ENCODE results near the gene CCIN.

CCIN gene

DNA sequence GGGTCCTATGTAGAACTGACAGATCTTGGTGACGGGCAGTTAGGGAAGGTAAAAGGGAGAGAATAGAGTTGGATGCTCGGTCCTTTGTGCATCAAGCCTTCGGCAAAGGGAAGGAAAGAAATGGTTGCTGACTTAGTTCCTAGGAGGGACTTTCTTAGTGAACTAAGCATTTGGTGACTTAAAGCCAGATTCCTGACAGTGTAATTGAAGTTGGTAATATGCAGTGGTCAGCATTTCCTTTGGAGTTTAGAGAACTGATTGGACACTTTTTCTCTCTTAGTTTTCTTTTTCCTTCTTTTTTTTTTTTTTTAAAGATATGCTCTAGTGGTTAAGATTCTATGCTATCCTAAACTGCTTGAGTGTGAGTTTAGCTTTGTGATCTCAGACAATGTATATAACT is 23.8 kb downstream of the CCIN start:
- no peak for DNase-seq

DNA sequence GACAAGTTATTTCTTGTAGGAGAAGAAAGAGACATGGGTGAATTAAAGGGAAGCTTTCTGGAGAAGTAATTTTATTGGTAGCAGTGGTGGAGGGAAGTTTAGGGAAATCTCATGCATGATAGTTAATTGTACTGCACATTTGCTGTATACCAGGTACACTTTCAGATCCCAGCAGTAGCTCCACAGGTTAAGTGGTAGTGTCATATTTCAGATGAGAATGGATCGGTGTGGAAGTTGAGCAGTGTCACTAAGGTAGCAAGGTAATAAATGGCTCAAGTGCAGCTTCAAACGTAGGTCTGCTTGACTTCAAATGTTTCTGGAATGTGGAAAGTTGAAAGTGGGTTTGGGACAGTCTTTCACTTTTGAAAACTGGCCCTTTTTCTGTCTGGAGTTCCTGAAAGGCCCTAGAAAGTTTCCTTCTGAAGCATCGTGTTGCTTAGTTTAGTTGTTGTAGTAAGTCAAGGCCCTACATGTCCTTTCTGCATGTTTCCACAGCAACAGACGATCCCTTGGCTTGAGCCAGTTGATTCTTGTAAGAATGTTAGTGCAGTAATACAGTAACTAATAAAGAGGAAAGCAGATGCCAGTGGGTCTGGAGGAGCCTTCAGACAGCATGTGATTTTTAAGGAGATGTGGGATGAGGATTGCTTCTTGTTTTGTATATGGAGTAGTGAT is 25.3 kb downstream of the CCIN start:
- DNase-seq, result no peak

DNA sequence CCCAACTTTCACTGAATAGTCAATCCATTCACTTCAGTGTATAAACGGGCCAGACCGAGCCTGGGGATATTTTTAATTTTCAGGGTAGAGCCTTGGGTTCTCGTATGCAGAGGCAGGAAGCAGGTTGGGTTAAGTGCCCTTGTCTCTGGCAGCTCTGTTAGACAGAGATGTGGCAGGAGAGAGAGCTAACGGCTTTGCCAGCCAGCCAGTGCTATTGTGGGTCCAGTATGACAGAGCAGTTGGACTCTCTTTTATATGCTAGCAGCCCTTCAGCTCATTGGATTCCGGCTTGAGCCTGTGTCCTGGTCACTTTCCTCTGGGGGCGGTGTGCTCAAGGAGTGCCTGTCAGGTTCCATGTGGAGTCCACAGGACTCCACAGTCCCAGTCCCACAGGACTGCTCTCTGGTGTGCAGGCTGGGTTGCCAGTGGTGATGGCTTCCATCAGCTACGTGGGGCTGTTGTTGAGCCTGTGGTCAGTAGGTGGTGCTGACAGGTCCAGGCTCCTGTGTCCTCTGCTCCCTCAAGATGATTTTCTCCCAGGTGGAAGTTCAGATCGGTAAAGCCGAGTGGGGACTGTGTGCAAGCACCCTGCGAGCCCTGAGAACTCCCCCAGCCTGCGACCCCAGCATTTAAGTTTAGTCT is 35.8 kb downstream of the CCIN start:
- no peak for DNase-seq

DNA sequence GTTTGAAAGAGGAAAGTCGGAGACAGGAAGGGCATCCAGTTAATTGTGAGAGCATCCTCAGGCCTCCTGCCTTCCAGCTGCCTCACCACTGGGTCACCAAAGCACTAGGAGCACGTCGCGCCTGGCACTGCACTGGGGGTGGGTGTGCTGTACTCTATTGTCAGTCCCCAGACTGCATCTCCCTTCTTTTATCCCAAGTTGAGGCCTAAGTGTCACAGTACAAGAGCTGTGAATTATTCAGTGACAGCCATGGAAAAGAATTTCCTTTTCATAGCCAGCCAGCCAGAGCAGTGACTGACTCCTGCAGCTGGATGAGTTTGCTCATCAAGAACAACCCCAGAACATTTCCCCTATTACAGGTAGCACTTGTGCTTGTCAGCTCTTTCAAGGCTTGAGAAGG is 37.8 kb downstream of the CCIN start:
- no peak for DNase-seq

DNA sequence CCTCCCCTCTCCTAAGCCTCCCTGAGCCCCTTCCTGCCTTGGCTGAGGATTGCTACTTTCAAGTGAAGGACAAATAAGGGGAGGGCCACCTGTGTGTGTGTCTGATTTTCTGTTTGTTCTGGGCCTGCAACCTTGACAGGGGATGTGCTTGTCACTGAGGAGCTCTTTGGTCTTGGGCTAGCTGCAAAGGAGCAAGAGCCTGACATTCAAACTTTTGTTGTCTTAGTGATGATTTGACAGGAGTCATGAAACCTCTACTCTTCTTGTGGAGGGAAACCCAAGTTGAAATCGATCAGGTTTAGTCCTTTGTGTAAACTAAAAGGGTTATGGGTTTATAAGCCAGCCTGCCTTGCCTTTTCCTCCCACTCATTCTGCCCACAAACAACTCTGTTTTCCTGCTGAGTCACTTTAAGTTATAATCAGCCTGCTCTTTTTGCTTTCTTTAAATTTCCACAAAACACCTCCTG is 38.4 kb downstream of the CCIN start:
- DNase-seq, result no peak

DNA sequence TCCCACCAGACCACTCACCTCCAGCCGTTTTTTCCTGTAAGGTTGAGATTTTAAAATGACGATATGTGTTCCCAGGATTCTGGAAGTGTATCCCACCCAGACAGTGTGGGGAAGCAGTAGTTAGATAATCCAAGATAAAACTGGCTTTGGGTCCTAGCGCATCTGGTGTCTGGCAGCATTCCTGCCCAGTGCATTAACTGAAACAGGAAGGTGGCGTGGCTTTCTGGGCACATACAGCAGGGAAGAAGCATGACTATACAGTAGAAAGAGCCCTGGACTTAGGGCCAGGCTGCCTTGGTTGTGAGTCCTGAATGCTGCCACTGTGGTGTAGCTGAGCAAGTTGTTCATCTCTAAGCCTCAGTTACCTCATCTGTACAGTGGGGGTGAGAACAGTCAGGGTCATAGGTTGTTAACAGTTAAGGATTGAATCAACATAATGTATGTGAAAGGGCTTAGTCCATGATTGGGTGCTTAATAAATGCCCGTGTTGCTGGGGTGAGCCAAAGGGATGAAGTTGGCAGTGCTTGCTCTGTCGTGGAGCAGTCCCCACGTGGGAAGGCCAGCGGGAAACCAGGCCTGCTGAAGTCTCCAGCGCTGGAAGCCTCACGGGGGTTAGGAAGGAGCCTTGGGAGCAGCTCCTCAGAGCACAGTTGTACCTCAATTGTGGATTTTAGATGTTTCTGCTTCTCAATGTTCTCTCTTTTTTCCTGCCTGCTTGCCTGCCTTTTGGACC is 39.5 kb downstream of the CCIN start:
- no peak for DNase-seq

DNA sequence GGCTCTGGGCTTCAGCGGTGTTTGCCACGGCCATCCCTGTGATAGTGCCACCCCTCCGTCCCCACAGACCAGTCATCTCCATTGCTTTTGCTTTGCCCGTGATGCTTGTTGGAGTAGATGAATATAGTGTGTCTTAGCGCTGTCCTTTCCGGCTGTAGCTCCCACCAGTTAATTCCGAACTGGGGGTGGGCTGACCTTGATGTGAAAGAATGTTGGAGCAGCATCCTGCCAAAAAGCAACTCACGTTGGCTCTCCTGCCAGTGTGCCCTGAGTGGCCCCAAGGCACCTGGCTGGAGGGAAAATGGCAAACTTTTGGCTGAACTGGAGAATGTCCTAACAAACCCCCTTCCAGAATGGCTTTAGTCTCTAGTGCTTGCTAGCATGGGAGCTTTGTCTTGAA is 41.5 kb downstream of the CCIN start:
- no peak for DNase-seq

DNA sequence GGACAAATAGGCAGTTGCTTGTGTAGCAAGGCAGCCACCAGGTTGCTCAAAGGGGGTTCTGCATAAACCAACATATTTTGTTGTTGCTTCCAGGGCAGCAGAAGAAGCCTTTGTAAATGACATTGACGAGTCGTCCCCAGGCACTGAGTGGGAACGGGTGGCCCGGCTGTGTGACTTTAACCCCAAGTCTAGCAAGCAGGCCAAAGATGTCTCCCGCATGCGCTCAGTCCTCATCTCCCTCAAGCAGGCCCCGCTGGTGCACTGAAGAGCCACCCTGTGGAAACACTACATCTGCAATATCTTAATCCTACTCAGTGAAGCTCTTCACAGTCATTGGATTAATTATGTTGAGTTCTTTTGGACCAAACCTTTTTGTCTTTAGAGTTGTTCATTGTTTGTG is 42.3 kb downstream of the CCIN start:
- DNase-seq, result no peak

DNA sequence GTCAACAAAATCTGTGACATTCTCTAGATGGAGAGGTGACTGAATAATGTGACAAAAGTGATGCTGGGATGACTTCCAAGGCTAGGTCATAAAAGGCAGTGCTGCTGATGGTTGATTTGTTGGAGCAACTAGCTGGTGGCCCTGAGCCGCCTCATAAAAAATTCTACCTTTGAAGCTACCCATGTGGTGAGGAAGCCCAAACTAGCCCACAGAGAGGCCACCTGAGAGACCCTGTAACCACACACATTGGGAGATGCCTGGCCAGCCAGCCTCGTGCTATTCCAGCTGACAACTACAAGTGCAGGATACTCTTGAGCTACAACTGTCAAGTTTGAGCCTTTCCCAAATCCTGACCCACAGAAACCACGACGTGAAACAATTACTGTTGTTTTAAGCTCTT is 44.2 kb downstream of the CCIN start:
- DNase-seq, result no peak

DNA sequence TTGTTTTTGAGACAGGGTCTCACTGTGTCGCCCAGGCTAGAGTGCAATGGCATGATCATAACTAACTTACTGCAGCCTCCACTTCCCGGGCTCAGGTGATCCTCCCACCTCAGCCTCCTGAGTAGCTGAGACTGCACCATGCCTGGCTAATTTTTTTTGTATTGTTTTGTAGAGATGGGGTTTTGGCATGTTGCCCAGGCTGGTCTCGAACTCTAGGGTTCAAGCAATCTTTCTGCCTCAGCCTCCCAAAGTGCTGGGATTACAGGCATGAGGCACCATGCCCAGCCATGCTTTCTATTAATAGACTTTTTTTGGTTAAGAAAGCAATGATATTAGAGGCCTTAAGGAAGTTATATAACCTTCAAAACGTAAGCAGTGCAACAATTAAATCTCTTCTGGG is 44.8 kb downstream of the CCIN start:
- no peak for DNase-seq

DNA sequence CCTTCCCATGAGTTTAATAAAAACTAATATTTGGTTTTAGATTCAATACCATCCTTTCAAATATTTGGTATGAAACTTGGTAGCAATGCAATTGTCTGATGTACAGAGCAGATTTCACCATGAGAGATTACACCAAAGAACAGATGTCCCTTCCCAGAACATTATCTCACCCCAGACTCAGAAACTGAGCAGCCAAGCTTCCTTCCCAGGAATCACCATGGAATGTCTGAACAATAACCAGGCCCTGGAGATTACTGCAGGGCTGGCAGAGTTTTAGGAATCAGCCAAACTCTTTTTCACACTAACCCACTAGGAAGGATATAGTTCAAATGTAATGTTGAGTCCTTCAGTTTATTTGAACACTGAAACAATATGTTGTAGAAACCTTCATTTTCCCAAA is 45.4 kb downstream of the CCIN start:
- DNase-seq, result no peak

DNA sequence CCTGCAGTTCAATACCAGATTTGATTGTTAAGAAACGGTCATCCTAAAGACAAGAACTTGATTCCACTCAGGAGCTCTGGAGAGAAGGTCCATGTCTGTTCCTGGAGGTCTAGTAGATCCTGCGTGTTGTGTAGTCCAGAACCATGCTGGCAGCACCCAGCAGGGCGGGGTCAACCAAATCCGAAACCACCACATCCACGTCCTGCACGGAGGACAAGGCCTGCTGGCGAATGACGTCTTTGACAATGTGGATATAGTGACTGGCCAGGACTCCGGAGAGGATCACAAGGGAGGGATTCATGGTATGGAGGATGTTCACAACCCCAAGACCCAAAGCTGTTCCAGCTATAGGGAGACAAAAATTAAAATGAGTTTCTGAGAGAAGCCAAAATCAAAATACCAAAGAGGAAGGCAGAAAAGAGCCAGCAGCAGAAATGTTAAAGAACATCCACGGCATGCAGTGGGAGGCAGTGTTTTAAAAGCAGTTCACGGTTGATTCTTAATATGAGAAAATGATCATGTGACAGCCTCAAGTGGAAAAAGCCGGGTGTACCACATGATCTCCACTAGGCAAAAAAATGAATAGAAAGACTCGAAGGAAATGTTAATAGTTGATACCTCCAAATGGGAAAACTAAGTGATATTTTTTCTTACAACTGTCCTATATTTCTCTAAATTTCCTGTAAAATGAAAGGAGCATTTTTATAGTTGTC is 48.2 kb downstream of the CCIN start:
- DNase-seq, result no peak

DNA sequence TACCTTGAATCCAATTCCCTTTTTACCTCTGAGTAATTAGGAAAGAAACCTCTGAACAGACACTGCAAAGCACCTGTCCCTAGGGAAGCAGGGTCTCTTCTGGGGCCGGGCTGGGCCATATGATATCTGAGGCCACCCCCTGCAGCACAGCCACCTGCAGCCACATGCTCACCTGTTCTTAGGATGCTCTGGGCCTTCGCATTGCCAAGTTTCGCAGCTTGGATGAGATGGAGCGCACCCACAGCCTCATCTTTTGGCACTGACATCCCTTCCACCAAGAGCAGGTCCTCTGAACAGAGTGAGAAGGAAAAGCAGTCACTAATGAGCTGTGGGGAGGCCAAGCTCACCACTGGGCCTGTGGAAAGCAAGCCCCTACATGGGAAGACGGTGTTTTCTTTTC is 48.8 kb downstream of the CCIN start:
- DNase-seq, result no peak

DNA sequence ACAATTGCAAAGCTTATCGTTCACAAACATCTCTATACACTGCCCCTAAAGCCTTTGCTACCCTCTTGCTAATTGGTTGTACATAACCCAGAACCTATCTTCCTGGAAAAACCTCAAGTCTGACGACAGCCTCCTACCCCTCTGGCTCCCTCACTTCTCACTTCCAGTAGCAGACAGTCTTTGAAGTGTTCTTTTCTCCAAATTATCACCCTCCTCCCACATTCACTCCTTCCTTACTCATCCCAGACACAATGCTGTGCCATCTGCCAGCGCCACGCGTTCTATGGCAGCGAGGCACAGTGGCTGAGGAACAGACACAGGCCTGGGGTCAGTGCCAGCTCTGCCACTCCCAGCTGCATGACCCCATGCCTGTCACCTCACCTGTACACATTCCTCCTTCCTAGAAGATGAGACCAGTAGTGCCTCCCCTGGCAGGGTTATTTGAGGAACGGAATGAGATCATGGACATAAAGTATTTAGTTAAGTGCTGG is 49.3 kb downstream of the CCIN start:
- DNase-seq, result no peak

Measured in amniotic stem cell (primary cell).